ENCODE data around the gene AAMP. TPM values are rescaled to one million over a fixed set of nuclear protein-coding genes. Genes with fewer than 3 reads are reported as not detected.

Gene AAMP
- total RNA-seq, 4 donors from 2014 or later: 97.8 to 163 (median 131) TPM

- no peak for TF ChIP-seq CTCF (IDR thresholded peaks at IDR 0.05)
- TF ChIP-seq POLR2AphosphoS5 (IDR thresholded peaks at IDR 0.05): peak; percentile 96
- TF ChIP-seq EP300 (IDR thresholded peaks at IDR 0.05): no peak
- TF ChIP-seq POLR2A (IDR thresholded peaks at IDR 0.05): no peak
- Histone ChIP-seq H3K27ac (peak overlapping the region; percentile 92 to 99 (median 95)), H3K4me3 (peak overlapping the region in 1 of 2 donors; percentile 92), H3K27me3 (no peaks in the 10 kb centered on the region), H3K9me3 (no peaks in the 10 kb centered on the region), H3K4me1 (peaks cover 15 to 88% (median 57%) of the 10 kb centered on the region in 3 donors), H3K36me3 (no peaks in the 10 kb centered on the region)
- 7 to 27% methylated on average over 3 of the region's 6 CpGs for WGBS, 2 donors (ENCODE audit: low coverage in 1 of 2)
- ATAC-seq: peak; percentile 10
Measured at GRCh38 chr2:218289639-218290315, 19.8 kb upstream of the AAMP start.

- Histone ChIP-seq H3K36me3 (peaks cover 0 to 4% of the 10 kb centered on the region in 2 donors), H3K4me3 (peak overlapping the region; percentile 43 to 55), H3K27ac (peak overlapping the region; percentile 88 to 99 (median 95)), H3K4me1 (peaks cover 29 to 99% (median 81%) of the 10 kb centered on the region in 3 donors), H3K27me3 (no peaks in the 10 kb centered on the region), H3K9me3 (no peaks in the 10 kb centered on the region)
- peak; percentile 89 for ATAC-seq
- 3% methylated on average over 4 of the region's 11 CpGs for WGBS, 2 donors (ENCODE audit: low coverage in 1 of 2)
- no peak for TF ChIP-seq EP300 (IDR thresholded peaks at IDR 0.05)
- no peak for TF ChIP-seq CTCF (IDR thresholded peaks at IDR 0.05)
- peak; percentile 94 for TF ChIP-seq POLR2AphosphoS5 (IDR thresholded peaks at IDR 0.05)
- peak; percentile 7 to 25 for TF ChIP-seq POLR2A (IDR thresholded peaks at IDR 0.05)
Measured at GRCh38 chr2:218286570-218287459, 16.9 kb upstream of the AAMP start.

DNA sequence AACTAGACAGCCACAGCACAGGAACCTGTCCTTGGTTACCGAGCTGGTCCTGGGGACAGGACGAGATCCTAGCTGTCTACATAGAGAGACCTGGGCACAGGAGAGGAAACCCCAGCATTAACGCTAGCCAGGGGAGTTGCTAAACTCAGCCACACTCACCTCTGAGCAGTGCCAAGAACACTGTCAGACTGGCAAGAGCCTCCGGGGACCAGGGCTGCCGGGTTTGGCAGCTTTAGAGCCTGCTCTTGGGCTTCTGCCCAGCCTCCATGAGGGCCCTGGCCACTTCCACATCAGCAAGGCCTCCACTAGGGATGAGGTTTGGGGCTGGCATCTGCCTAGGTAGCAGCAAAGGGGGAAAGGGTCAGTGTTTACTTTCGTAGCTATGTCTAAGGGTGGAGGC lies 15.7 kb upstream of the AAMP start:
- Histone ChIP-seq H3K4me1 (peaks cover 30 to 99% (median 83%) of the 10 kb centered on the region in 3 donors), H3K4me3 (peak overlapping the region in 1 of 2 donors; percentile 55), H3K27ac (peak overlapping the region; percentile 88 to 99 (median 95)), H3K9me3 (no peaks in the 10 kb centered on the region), H3K36me3 (peaks cover 0 to 16% of the 10 kb centered on the region in 2 donors), H3K27me3 (no peaks in the 10 kb centered on the region)
- TF ChIP-seq EP300 (IDR thresholded peaks at IDR 0.05) (no peak), POLR2AphosphoS5 (IDR thresholded peaks at IDR 0.05) (peak; percentile 81)
- 10 to 33% methylated on average over 1 to 2 of the region's 6 CpGs for WGBS, 2 donors (ENCODE audit: low coverage in 1 of 2)
- ATAC-seq: peak; percentile 11

- H3K4me3 ChIP-seq: peak overlapping the region in 1 of 2 donors; percentile 28
- H3K4me1 ChIP-seq: peaks cover 24 to 94% (median 71%) of the 10 kb centered on the region in 3 donors
- H3K27ac ChIP-seq: peak overlapping the region; percentile 88 to 99 (median 95)
- H3K36me3 ChIP-seq: peaks cover 0 to 30% of the 10 kb centered on the region in 2 donors
- no peaks in the 10 kb centered on the region for H3K27me3 ChIP-seq
- no peaks in the 10 kb centered on the region for H3K9me3 ChIP-seq
- peak; percentile 18 for ATAC-seq
- 42% methylated on average over 13 of the region's 16 CpGs; no CpG with 5 or more reads in 1 of the 2 donors for WGBS, 2 donors (ENCODE audit: low coverage in 1 of 2)
- TF ChIP-seq POLR2AphosphoS5 (IDR thresholded peaks at IDR 0.05): peak; percentile 65
- no peak for TF ChIP-seq CTCF (IDR thresholded peaks at IDR 0.05)
Measured at GRCh38 chr2:218284106-218284811, 14.3 kb upstream of the AAMP start.

Data from gastroesophageal sphincter (tissue), 4 donors.